HepG2 (cell line): ENCODE data around the gene DLG1. TPM values are rescaled to one million over a fixed set of nuclear protein-coding genes. Genes with fewer than 3 reads are reported as not detected.

Source experiments
- ATAC-seq: fragments of 200-7000 bp; cut with Tn5 transposase; 3 replicates; pipeline ENCODE4 v1.9.1; 2020; ENCODE audit warnings: mild to moderate bottlenecking, moderate library complexity
- BruUV-seq: library from RNA; stranded (reverse); fragments of 400-500 nt; replicated peaks from 2 replicates; lab custom pipeline; 2021; lab: Mats Ljungman, UMichigan
- CTCF ChIA-PET: fragments of 300-600 bp; formaldehyde crosslinking; extraction: SDS; loops from one replicate; lab custom pipeline; 2021; ENCODE audit warnings: low total read pairs, inconsistent platforms, low intra/inter-chr PET ratio; lab: Yijun Ruan, JAX
- POLR2A ChIA-PET: fragments of 350-600 bp; sonication (Branson Sonifier 250); formaldehyde crosslinking; loops from one replicate; lab custom pipeline; 2020; ENCODE audit warnings: antibody characterized with exemption, inconsistent platforms; lab: Yijun Ruan, JAX
- DNase-seq: peaks from one replicate; pipeline ENCODE4 v3.0.0-alpha.2; 2015; ENCODE audit warnings: low spot score
- FAIRE-seq: peaks from 3 replicates; lab custom pipeline; 2011; peaks lifted over from hg19 to GRCh38; lab: Jason Lieb, UNC
- H2AFZ ChIP-seq: one replicate; pipeline ENCODE4 v1.6.1; 2011; ENCODE audit warnings: low read length, inconsistent platforms
- H3K27ac ChIP-seq: fragments of 300-600 bp; 3 replicates; pipeline ENCODE4 v1.8.0; 2011; ENCODE audit warnings: mixed run types, mild to moderate bottlenecking, mixed read lengths, low read length, inconsistent platforms; ENCODE audit not compliant: insufficient read depth; ENCODE audit errors: extremely low read length
- H3K27me3 ChIP-seq, 2 experiments: fragments of 200-600 bp in 1 of 2; 2 replicates in 1 of 2; 3 replicates in 1 of 2; pipeline versions ENCODE4 v1.6.0 to v1.8.0; 2011; ENCODE audit warnings: low read length in 2 of 2, mild to moderate bottlenecking in 2 of 2, moderate library complexity in 2 of 2, inconsistent platforms in 1 of 2; ENCODE audit not compliant: insufficient read depth in 2 of 2, control insufficient read depth in 1 of 2
- H3K36me3 ChIP-seq, 2 experiments: fragments of 200-600 bp in 1 of 2; replicated peaks in 1 of 2; 2 replicates in 1 of 2; 3 replicates in 1 of 2; pipeline versions ENCODE4 v1.5.1 to v1.8.0; 2011; ENCODE audit warnings: low read length in 2 of 2, inconsistent platforms in 1 of 2; ENCODE audit not compliant: insufficient read depth in 2 of 2, control insufficient read depth in 1 of 2
- H3K4me1 ChIP-seq: 2 replicates; pipeline ENCODE4 v1.5.1; 2012; ENCODE audit warnings: low read length, inconsistent platforms; ENCODE audit not compliant: insufficient read depth
- H3K4me2 ChIP-seq: 2 replicates; pipeline ENCODE4 v1.6.0; 2011; ENCODE audit warnings: low read depth, low read length, inconsistent platforms
- H3K4me3 ChIP-seq, 3 experiments: fragments of 200-600 bp in 1 of 3; sonication (generic), shearing (Covaris generic) in 1 of 3; replicated peaks in 1 of 3; 2 replicates each; pipeline ENCODE4 v1.5.1; 2011 to 2016; ENCODE audit warnings: low read length in 3 of 3, inconsistent platforms in 2 of 3, low read depth in 2 of 3, mild to moderate bottlenecking in 2 of 3, control low read depth in 1 of 3, mixed read lengths in 1 of 3; ENCODE audit not compliant: insufficient read depth in 1 of 3
- H3K79me2 ChIP-seq: one replicate; pipeline ENCODE4 v1.6.1; 2011; ENCODE audit warnings: low read length, inconsistent platforms; ENCODE audit not compliant: insufficient read depth
- H3K9ac ChIP-seq: 2 replicates; pipeline ENCODE4 v1.6.0; 2011; ENCODE audit warnings: mild to moderate bottlenecking, low read depth, low read length, inconsistent platforms; ENCODE audit not compliant: insufficient read depth
- H3K9me3 ChIP-seq: 2 replicates; pipeline ENCODE4 v1.5.1; 2012; ENCODE audit warnings: mild to moderate bottlenecking, low read length
- H4K20me1 ChIP-seq: 2 replicates; pipeline ENCODE4 v1.6.0; 2011; ENCODE audit warnings: inconsistent platforms, mild to moderate bottlenecking, low read length, moderate library complexity; ENCODE audit not compliant: insufficient read depth
- ATF7-NPFF ChIP-seq: sonication (generic); formaldehyde crosslinking; IDR thresholded peaks from 2 replicates; pipeline ENCODE4 v1.8.1; 2023; ENCODE audit warnings: mild to moderate bottlenecking, low read depth, missing genetic modification reagents, moderate library complexity
- CENPX ChIP-seq: sonication (generic); formaldehyde crosslinking; IDR thresholded peaks from 2 replicates; pipeline ENCODE4 v1.9.0; 2021; ENCODE audit warnings: mild to moderate bottlenecking, missing genetic modification reagents, moderate library complexity
- ELK4 ChIP-seq: sonication (generic); formaldehyde crosslinking; IDR thresholded peaks from 2 replicates; pipeline ENCODE4 v1.9.0; 2021; ENCODE audit warnings: missing genetic modification reagents, borderline replicate concordance
- HIVEP1 ChIP-seq: sonication (generic); formaldehyde crosslinking; IDR thresholded peaks from 2 replicates; pipeline ENCODE4 v1.4.0; 2020; ENCODE audit warnings: mild to moderate bottlenecking, missing genetic modification reagents
- IRF1 ChIP-seq: sonication (generic); formaldehyde crosslinking; IDR thresholded peaks from 2 replicates; pipeline ENCODE4 v1.4.0; 2020; ENCODE audit warnings: low read depth, mild to moderate bottlenecking, missing genetic modification reagents
- NFIB ChIP-seq: sonication (generic); formaldehyde crosslinking; IDR thresholded peaks from 2 replicates; pipeline ENCODE4 v1.9.0; 2021; ENCODE audit warnings: missing genetic modification reagents, mild to moderate bottlenecking, borderline replicate concordance
- NFIC ChIP-seq: IDR thresholded peaks from 2 replicates; pipeline ENCODE4 v1.6.1; 2012; ENCODE audit warnings: mild to moderate bottlenecking, low read length, inconsistent platforms
- NKX3-1 ChIP-seq: sonication (generic); formaldehyde crosslinking; IDR thresholded peaks from 2 replicates; pipeline ENCODE4 v1.5.0; 2020; ENCODE audit warnings: missing genetic modification reagents
- TEAD3 ChIP-seq: optimal IDR thresholded peaks from 2 replicates; pipeline ENCODE3; 2016; ENCODE audit warnings: borderline replicate concordance
- U2AF1 ChIP-seq: fragments of 200-400 bp; formaldehyde crosslinking; optimal IDR thresholded peaks from 2 replicates; pipeline ENCODE3; 2017; ENCODE audit warnings: mild to moderate bottlenecking, low read depth, low read length
- ZNF124 ChIP-seq: sonication (generic); formaldehyde crosslinking; IDR thresholded peaks from 2 replicates; pipeline ENCODE4 v1.4.0; 2020; ENCODE audit warnings: missing genetic modification reagents
- ZNF496 ChIP-seq: sonication (generic); formaldehyde crosslinking; IDR thresholded peaks from 2 replicates; pipeline ENCODE4 v1.8.1; 2023; ENCODE audit warnings: mild to moderate bottlenecking, moderate library complexity, missing genetic modification reagents; ENCODE audit not compliant: insufficient replicate concordance
- ZNF678 ChIP-seq: sonication (generic); formaldehyde crosslinking; IDR thresholded peaks from 2 replicates; pipeline ENCODE4 v1.4.0; 2020; ENCODE audit warnings: mild to moderate bottlenecking, missing genetic modification reagents
- ZNF800 ChIP-seq: sonication (generic); formaldehyde crosslinking; IDR thresholded peaks from 2 replicates; pipeline ENCODE4 v1.4.0; 2020; ENCODE audit warnings: missing genetic modification reagents
- ZSCAN21 ChIP-seq: sonication (generic); formaldehyde crosslinking; IDR thresholded peaks from 2 replicates; pipeline ENCODE4 v1.8.0; 2022; ENCODE audit warnings: mild to moderate bottlenecking, missing genetic modification reagents, moderate library complexity, borderline replicate concordance
- WGBS: methylation state at CpG from one replicate; pipeline ENCODE4 v1.1.6; 2017; ENCODE audit warnings: low lambda C conversion rate; 5-methylcytosine and 5-hydroxymethylcytosine counted together
- in situ Hi-C: cut with HindIII; loops from 2 replicates; pipeline ENCODE4 v1.10.0; 2017; ENCODE audit warnings: low pct_unique_long_range_greater_than_20kb; ENCODE audit not compliant: extremely low pct_ligation_motif_present
- intact Hi-C: fragments of 100-400 bp; cut with micrococcal nuclease; formaldehyde crosslinking; loops from one replicate; pipeline ENCODE4 v1.10.0; 2022; ENCODE audit not compliant: unreplicated experiment
- polyA plus RNA-seq, 8 experiments: library from polyadenylated mRNA; depleted of rRNA in 3 of 8; stranded (reverse) in 7 of 8; unstranded in 1 of 8; fragments of >200 nt; fragmentation: Illumina TruSeq in 4 of 8; extraction: Trizol in 4 of 8; gene quantifications; 2 replicates each; pipeline versions ENCODE4 v1.2.1 to v1.2.3, GENCODE V29; 2011 to 2016; ENCODE audit warnings: low read depth in 4 of 8, missing spikeins in 1 of 8, mixed read lengths in 1 of 8; ENCODE audit not compliant: insufficient read depth in 1 of 8
- total RNA-seq, 5 experiments: library from RNA; depleted of rRNA; stranded (reverse); fragments of >200 nt; fragmentation: Illumina TruSeq; extraction: Trizol; gene quantifications; 2 replicates each; pipeline ENCODE4 v1.2.3, GENCODE V29; 2016; ENCODE audit warnings: low read depth in 1 of 5
- TF ChIP-seq, protein P1 (sequence below): sonication (generic); formaldehyde crosslinking; IDR thresholded peaks from 2 replicates; pipeline ENCODE4 v1.5.0; 2020; ENCODE audit warnings: mild to moderate bottlenecking, missing genetic modification reagents
- TF ChIP-seq, protein P2 (sequence below): sonication (generic); formaldehyde crosslinking; IDR thresholded peaks from 2 replicates; pipeline ENCODE4 v1.8.1; 2023; ENCODE audit warnings: mild to moderate bottlenecking, missing genetic modification reagents

DLG1 gene
- total and polyA plus RNA-seq, 2 of the 13 experiments (the other 11 are each of a cell fraction or from before 2014, with no cell fraction given): 30.5 to 104 TPM

DNA sequence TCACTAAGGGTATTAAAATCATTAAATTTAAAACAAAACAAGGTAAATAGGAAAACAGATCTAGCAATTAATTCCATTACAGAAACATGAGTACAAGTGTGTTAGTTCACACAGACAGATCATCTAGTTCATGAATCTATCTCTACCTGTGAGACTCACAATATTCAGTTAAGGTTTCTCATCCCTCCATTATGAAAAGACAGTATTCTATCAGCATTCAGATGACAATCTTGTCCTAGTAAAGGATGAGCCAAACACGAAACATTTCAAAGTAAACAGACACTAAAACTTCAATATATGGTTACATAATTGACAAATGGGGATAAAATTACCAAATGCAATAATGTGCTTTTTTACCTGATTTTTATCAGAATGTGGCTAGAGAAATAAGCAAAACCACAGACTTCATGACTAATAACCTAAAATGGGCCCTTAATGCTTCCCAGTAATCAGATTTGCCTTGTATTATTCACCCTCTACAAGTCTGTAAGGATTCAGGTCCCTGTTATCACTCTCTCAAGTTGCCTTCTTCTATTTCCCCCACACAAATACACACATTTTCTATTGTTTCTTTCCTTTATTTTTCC lies 126.8 kb downstream of the DLG1 start:
- no peak overlapping the region for H3K4me3 ChIP-seq
- peaks cover 0 to 20% of the 10 kb centered on the region in 2 experiments; a peak in 4 of 5 replicates for H3K36me3 ChIP-seq
- H3K27ac ChIP-seq: no peak overlapping the region
- CTCF ChIA-PET: no interaction called here
- ATAC-seq (no peak), FAIRE-seq (no peak), DNase-seq (no peak)
- H3K27me3 ChIP-seq: no peaks in the 10 kb centered on the region
- POLR2A ChIA-PET: no interaction called here
- H3K4me2 ChIP-seq: no peak overlapping the region
- peaks cover 20% of the 10 kb centered on the region for H3K79me2 ChIP-seq
- 96% methylated on average over 1 of the region's 1 CpG for WGBS
- TF ChIP-seq NFIC (no peak), U2AF1 (no peak), ZNF124 (no peak), CENPX (CRISPR knock-in tag) (no peak), ZSCAN21 (CRISPR knock-in tag) (no peak), ELK4 (CRISPR knock-in tag) (no peak), HIVEP1 (CRISPR knock-in tag) (no peak), NKX3-1 (CRISPR knock-in tag) (no peak), NFIB (CRISPR knock-in tag) (no peak), ZNF496 (CRISPR knock-in tag) (no peak), ZNF800 (CRISPR knock-in tag) (no peak), TEAD3 (CRISPR knock-in tag) (no peak), IRF1 (no peak), ZNF678 (CRISPR knock-in tag) (no peak), ATF7-NPFF (CRISPR knock-in tag) (no peak)
- TF ChIP-seq, protein P1, sequence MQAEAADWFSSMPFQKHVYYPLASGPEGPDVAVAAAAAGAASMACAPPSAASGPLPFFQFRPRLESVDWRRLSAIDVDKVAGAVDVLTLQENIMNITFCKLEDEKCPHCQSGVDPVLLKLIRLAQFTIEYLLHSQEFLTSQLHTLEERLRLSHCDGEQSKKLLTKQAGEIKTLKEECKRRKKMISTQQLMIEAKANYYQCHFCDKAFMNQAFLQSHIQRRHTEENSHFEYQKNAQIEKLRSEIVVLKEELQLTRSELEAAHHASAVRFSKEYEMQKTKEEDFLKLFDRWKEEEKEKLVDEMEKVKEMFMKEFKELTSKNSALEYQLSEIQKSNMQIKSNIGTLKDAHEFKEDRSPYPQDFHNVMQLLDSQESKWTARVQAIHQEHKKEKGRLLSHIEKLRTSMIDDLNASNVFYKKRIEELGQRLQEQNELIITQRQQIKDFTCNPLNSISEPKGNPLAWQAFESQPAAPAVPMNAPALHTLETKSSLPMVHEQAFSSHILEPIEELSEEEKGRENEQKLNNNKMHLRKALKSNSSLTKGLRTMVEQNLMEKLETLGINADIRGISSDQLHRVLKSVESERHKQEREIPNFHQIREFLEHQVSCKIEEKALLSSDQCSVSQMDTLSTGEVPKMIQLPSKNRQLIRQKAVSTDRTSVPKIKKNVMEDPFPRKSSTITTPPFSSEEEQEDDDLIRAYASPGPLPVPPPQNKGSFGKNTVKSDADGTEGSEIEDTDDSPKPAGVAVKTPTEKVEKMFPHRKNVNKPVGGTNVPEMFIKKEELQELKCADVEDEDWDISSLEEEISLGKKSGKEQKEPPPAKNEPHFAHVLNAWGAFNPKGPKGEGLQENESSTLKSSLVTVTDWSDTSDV (CRISPR knock-in tag): no peak
- TF ChIP-seq, protein P2, sequence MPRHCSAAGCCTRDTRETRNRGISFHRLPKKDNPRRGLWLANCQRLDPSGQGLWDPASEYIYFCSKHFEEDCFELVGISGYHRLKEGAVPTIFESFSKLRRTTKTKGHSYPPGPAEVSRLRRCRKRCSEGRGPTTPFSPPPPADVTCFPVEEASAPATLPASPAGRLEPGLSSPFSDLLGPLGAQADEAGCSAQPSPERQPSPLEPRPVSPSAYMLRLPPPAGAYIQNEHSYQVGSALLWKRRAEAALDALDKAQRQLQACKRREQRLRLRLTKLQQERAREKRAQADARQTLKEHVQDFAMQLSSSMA (CRISPR knock-in tag): no peak
- intact Hi-C loops: no loop called here
- no peaks in the 10 kb centered on the region for H3K9me3 ChIP-seq
- no TSS peak for BruUV-seq
- no peak overlapping the region for H2AFZ ChIP-seq
- H3K4me1 ChIP-seq: no peaks in the 10 kb centered on the region
- in situ Hi-C loops: no loop called here
- H4K20me1 ChIP-seq: no peaks in the 10 kb centered on the region; the same call in 1 of the 2 replicates
- H3K9ac ChIP-seq: no peak overlapping the region
